Mucosa of rectum (tissue), 2 donors: ENCODE data around the gene SH3TC1.

Experiments used
- H3K27ac ChIP-seq, 2 donors: one replicate each; pipeline ENCODE4 v1.7.0; 2013; ENCODE audit warnings: inconsistent platforms in 2 of 2, low read depth in 2 of 2, low read length in 2 of 2
- H3K27me3 ChIP-seq, 2 donors: one replicate each; pipeline ENCODE4 v1.7.0; 2013; ENCODE audit warnings: low read length in 2 of 2; ENCODE audit not compliant: control insufficient read depth in 2 of 2, insufficient read depth in 2 of 2
- H3K36me3 ChIP-seq, 2 donors: one replicate each; pipeline ENCODE4 v1.7.0; 2013; ENCODE audit warnings: low read length in 2 of 2; ENCODE audit not compliant: control insufficient read depth in 2 of 2, insufficient read depth in 2 of 2
- H3K4me1 ChIP-seq, 2 donors: one replicate each; pipeline ENCODE4 v1.7.0; 2013; ENCODE audit warnings: low read length in 2 of 2, mild to moderate bottlenecking in 1 of 2; ENCODE audit not compliant: control insufficient read depth in 2 of 2, insufficient read depth in 2 of 2
- H3K4me3 ChIP-seq, 2 donors: one replicate each; pipeline ENCODE4 v1.7.0; 2013; ENCODE audit warnings: low read length in 2 of 2
- H3K9ac ChIP-seq, 2 donors: one replicate each; pipeline ENCODE4 v1.7.0; 2013; ENCODE audit warnings: low read length in 2 of 2, low read depth in 1 of 2, mild to moderate bottlenecking in 1 of 2
- H3K9me3 ChIP-seq, 2 donors: one replicate each; pipeline ENCODE4 v1.7.0; 2013; ENCODE audit warnings: low read length in 2 of 2; ENCODE audit not compliant: control insufficient read depth in 2 of 2
- donor health status: healthy.
- donor health status: Normal muscosa, but diverticular disease.

Gene SH3TC1

DNA sequence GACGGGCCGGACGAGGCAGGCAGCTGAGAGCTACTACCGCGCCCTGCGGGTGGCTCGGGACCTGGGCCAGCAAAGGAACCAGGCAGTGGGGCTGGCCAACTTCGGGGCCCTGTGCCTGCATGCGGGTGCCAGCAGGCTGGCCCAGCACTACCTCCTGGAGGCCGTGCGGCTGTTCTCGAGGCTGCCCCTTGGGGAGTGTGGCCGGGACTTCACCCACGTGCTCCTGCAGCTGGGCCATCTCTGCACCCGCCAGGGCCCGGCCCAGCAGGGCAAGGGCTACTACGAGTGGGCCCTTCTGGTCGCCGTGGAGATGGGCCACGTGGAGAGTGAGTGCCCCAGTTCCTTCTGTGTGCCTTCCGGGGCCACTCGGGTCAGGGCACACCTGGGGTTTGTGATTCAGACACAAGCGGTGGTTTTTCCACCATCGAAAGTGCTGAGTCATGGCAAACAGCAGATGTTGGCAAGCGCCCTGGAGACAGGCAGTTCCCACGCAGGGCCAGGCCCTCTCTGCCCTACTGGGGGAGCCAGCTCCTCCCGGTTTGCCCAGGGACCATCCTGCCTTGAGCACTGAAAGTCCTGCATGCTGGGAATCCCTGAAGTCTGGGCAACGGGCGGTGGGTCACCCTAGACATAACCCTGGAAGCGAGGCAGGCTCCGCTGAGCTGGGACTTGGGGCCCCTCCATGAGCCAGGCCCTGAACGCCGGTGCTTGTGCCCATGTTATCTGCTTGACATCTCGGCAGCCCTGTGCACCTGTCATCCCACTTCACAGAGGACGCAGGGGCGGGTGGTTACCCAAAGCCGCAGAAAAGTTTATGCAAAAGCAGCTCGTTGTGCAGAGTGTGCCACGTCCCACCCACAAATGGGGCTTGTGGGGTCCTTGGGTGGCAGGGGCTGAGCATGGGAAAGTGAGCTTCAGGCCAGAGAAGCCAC is 29.5 kb downstream of the SH3TC1 start:
- Histone ChIP-seq H3K27ac (peak overlapping the region in 1 of 2 donors; percentile 32), H3K4me1 (peaks cover 8 to 10% of the 10 kb centered on the region in 2 donors), H3K9ac (no peak overlapping the region), H3K36me3 (peaks cover 16 to 17% of the 10 kb centered on the region in 2 donors), H3K4me3 (no peak overlapping the region), H3K27me3 (no peaks in the 10 kb centered on the region), H3K9me3 (no peaks in the 10 kb centered on the region)

DNA sequence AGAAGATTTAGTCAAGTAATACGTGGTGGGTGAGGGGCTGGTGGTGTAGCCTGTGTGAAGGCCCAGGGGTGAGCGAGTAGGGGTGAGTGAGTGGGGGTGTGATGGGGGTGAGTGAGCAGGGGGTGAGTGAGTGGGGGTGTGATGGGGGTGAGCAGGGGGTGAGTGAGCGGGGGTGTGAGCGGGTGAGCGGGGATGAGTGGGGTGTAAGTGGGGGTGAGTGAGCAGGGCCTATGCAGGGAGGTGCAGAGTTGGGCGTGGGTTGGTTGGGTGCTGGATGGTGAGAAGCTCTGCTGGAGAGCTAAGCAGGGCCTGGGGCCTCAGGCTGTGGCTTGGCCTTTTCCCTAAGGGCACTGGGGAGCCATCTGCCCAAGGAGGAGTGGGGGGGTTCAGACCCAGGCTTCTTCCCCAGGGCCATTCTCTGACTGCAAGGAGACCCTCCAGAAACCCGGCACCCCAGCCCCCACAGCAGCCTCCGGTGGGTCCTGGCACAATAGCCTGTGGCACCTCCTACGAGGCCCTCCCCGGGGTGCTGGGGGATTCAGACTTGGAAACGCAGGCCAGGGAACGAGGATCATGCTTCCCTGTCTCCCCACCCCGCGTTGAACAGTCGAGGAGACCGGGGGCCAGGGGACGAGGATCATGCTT is 30.4 kb downstream of the SH3TC1 start:
- Histone ChIP-seq H3K36me3 (peaks cover 18 to 22% of the 10 kb centered on the region in 2 donors), H3K9me3 (no peaks in the 10 kb centered on the region), H3K9ac (no peak overlapping the region), H3K4me1 (peaks cover 8 to 10% of the 10 kb centered on the region in 2 donors), H3K4me3 (no peak overlapping the region), H3K27ac (peak overlapping the region in 1 of 2 donors; percentile 32), H3K27me3 (no peaks in the 10 kb centered on the region)

DNA sequence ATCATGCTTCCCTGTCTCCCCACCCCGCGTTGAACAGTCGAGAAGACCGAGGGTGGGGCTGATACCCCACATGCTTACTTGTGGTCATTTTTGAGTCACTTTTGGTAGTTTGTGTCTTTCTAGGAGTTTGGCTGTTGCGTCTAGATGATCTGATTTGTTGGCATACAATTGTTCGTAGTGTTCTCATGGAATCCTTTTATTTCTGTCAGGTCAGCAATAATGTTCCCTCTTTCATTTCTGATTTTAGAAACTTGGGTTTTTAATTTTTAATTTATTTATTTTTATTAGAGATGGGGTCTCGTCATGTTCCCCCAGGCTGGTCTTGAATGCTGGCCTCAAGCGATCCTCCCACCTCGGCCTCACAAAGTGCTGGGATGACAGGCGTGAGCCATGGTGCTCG is 30.9 kb downstream of the SH3TC1 start:
- H3K9me3 ChIP-seq: no peaks in the 10 kb centered on the region
- peaks cover 8 to 10% of the 10 kb centered on the region in 2 donors for H3K4me1 ChIP-seq
- peaks cover 18 to 23% of the 10 kb centered on the region in 2 donors for H3K36me3 ChIP-seq
- H3K27me3 ChIP-seq: no peaks in the 10 kb centered on the region
- H3K4me3 ChIP-seq: no peak overlapping the region
- no peak overlapping the region for H3K27ac ChIP-seq
- H3K9ac ChIP-seq: no peak overlapping the region

DNA sequence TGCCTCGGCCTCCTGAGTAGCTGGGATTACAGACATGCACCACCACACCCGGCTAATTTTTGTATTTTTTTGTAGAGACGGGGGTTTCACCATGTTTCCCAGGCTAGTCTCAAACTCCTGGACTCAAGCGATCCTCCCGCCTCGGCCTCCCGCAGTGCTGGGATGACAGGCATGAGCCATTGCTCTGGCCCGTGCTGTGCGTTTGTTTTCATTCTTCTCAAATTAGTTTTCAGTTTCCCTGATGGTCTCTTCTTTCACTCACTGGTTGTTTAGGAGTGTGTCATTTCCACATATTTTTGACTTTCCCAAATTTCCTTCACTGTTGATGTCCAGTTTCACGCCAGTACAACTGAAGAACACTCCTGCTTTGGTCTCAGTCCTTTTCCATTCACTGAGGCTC is 31.8 kb downstream of the SH3TC1 start:
- Histone ChIP-seq H3K36me3 (peaks cover 20 to 23% of the 10 kb centered on the region in 2 donors), H3K4me1 (peaks cover 8 to 10% of the 10 kb centered on the region in 2 donors), H3K27me3 (no peaks in the 10 kb centered on the region), H3K4me3 (no peak overlapping the region), H3K27ac (no peak overlapping the region), H3K9me3 (no peaks in the 10 kb centered on the region), H3K9ac (no peak overlapping the region)

DNA sequence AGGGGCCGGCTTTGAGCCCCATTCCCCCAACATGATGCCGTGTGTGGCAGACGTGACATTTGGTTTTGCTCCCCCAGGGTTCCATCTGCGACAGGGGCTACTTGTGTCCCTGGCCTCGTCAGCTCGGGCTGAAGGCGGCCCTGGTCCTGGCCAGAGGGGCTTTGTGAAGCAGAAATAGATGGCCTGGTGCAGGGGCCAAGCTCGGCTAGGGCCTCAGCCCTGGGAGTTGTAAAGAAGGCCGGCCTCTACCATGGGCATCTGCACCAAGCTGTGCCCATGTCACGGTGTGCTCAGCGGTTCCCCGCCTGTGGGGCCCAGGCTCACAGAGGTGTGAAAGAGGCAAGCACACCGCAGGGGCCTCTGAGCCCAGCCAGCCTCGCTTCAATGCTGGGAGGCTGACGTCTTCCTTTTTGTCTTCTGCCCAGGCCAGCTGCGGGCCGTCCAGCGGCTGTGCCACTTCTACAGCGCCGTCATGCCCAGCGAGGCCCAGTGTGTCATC is 32.5 kb downstream of the SH3TC1 start:
- no peaks in the 10 kb centered on the region for H3K9me3 ChIP-seq
- no peak overlapping the region for H3K9ac ChIP-seq
- no peak overlapping the region for H3K4me3 ChIP-seq
- H3K27me3 ChIP-seq: no peaks in the 10 kb centered on the region
- H3K27ac ChIP-seq: no peak overlapping the region
- H3K4me1 ChIP-seq: peaks cover 8 to 10% of the 10 kb centered on the region in 2 donors
- H3K36me3 ChIP-seq: peaks cover 20 to 23% of the 10 kb centered on the region in 2 donors

DNA sequence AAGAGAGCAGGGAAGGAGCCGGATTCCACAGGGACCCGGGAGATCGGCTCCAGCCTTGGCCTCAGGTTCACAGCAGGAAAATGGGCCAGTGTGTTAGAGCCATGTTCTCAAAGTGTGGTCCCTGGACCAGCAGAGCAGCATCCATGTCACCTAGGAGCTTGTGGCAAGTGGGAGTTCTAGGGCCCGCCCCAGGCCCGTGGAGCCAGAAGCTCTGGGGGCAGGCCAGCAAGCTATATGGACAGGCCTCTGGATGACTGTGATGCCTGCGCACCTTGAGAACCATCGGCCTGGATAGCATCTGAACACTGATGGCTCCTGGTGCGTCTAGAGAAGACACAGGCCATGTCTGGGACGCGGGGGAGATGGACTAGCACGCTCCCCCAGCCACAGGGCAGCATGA is 33.7 kb downstream of the SH3TC1 start:
- Histone ChIP-seq H3K36me3 (peaks cover 22 to 23% of the 10 kb centered on the region in 2 donors), H3K4me1 (peaks cover 8 to 10% of the 10 kb centered on the region in 2 donors), H3K9ac (no peak overlapping the region), H3K27ac (no peak overlapping the region), H3K4me3 (no peak overlapping the region), H3K9me3 (no peaks in the 10 kb centered on the region), H3K27me3 (no peaks in the 10 kb centered on the region)

DNA sequence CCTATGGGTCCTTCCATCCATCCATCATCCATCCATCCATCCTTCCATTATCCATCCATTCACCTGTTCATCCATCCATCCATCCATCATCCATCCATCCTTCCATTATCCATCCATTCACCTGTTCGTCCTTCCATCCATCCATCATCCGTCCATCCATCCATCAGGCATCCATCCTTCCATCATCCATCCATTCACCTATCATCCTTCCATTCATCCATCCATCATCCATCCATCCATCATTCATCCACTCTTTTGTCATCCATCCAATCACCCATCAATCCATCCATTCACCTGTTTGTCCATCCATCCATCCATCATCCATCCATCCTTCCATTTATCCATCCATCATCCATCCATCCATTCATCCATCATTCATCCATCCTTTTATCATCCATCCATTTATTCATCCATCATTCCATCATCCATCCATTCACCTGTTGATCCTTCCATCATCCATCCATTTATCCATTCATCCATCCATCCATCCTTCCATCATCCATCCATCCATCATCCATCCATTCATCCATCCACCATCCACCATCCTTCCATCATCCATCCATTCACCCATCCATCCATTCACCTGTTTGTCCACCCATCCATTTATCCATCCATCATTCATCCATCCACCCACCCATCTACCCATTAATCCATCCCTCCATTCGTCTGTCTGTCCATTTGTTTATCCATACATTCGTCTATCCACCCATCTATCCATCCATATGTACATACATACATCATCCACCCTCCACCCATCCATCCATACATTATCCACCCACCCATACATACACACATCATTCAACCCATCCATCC is 34.8 kb downstream of the SH3TC1 start:
- Histone ChIP-seq H3K36me3 (peaks cover 23% of the 10 kb centered on the region in 2 donors), H3K4me3 (no peak overlapping the region), H3K27me3 (no peaks in the 10 kb centered on the region), H3K9ac (no peak overlapping the region), H3K9me3 (no peaks in the 10 kb centered on the region), H3K27ac (no peak overlapping the region), H3K4me1 (peaks cover 0 to 3% of the 10 kb centered on the region in 2 donors)

DNA sequence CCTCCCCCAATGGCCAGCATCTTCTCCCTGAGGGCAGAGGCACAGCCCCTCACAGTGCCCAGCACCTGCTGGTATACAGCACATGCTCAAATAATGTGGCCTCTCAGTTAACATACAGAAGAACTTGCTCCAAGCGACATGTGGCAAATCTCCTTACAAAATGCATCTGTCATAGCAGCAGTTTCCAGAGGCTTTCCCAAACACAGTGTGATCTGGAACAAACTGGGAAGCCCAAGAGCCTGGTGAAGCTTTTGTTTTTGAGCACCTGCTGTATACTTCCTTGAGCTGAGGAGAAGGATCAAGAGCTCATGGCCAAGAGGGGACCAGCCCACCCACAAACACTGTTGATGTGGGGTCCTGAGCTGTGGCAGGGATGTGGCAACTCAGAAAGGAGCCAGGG is 35.6 kb downstream of the SH3TC1 start:
- H3K9ac ChIP-seq: no peak overlapping the region
- no peak overlapping the region for H3K4me3 ChIP-seq
- H3K4me1 ChIP-seq: peaks cover 0 to 3% of the 10 kb centered on the region in 2 donors
- no peaks in the 10 kb centered on the region for H3K27me3 ChIP-seq
- H3K27ac ChIP-seq: no peak overlapping the region
- H3K36me3 ChIP-seq: peaks cover 25 to 30% of the 10 kb centered on the region in 2 donors
- no peaks in the 10 kb centered on the region for H3K9me3 ChIP-seq

DNA sequence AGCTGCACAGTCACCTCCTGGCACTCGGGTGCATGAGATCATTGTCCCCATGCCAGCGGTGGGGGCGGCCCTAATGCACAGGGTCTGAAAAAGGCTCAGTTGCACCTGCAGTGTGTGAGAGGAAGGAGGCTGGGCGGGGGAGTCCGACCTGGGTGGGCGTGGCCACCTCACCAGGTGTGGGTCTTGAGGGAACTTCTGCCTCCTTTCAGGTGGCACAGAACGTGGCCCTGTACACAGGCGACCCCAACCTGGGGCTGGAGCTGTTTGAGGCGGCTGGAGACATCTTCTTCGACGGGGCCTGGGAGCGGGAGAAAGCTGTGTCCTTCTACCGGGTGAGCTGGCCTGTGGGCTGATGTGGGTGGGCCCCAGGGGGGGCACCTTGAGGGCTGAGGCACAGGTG is 36.1 kb downstream of the SH3TC1 start:
- Histone ChIP-seq H3K4me1 (peaks cover 0 to 3% of the 10 kb centered on the region in 2 donors), H3K27me3 (no peaks in the 10 kb centered on the region), H3K4me3 (no peak overlapping the region), H3K27ac (no peak overlapping the region), H3K9me3 (no peaks in the 10 kb centered on the region), H3K9ac (no peak overlapping the region), H3K36me3 (peaks cover 25 to 30% of the 10 kb centered on the region in 2 donors)
